Retinal pigment epithelial cell (primary cell): ENCODE measurements around the gene CNOT8.

ENCODE experiments used
- DNase-seq: peaks from one replicate; pipeline ENCODE4 v3.0.0-alpha.2; 2010; ENCODE audit warnings: low read depth
- H3K4me3 ChIP-seq: 2 replicates; pipeline ENCODE4 v1.5.1; 2011; ENCODE audit warnings: mild to moderate bottlenecking, low read length, control low read depth, moderate library complexity
- CTCF ChIP-seq: conservative IDR thresholded peaks from 2 replicates; pipeline ENCODE4 v1.5.1; 2011; ENCODE audit warnings: low read depth, low read length, control low read depth, inconsistent platforms

Gene CNOT8

GRCh38 chr5:154865466-154866184 lies 7.2 kb downstream of the CNOT8 start:
- no peak for DNase-seq
- H3K4me3 ChIP-seq = no peak overlapping the region
- no peak for TF ChIP-seq CTCF

- H3K4me3 ChIP-seq = no peak overlapping the region
- no peak for DNase-seq
- no peak for TF ChIP-seq CTCF
These were observed 8.4 kb downstream of the CNOT8 start for GRCh38 chr5:154866841-154867240.

GRCh38 chr5:154868702-154869101 lies 10.3 kb downstream of the CNOT8 start:
- TF ChIP-seq CTCF = peak; percentile 17
- no peak for DNase-seq
- no peak overlapping the region for H3K4me3 ChIP-seq

GRCh38 chr5:154871734-154872133 lies 13.3 kb downstream of the CNOT8 start:
- no peak for TF ChIP-seq CTCF
- no peak for DNase-seq
- H3K4me3 ChIP-seq = no peak overlapping the region

- TF ChIP-seq CTCF = no peak
- H3K4me3 ChIP-seq = no peak overlapping the region
- DNase-seq = no peak
These were observed 15.4 kb downstream of the CNOT8 start for GRCh38 chr5:154873791-154874331.

- no peak overlapping the region for H3K4me3 ChIP-seq
- no peak for TF ChIP-seq CTCF
- DNase-seq = no peak
These were observed 20.4 kb downstream of the CNOT8 start for GRCh38 chr5:154878642-154879335.
